GM19397 (cell line): ENCODE measurements around the gene PSMF1.
"Not testable (repeated sequence)": the region's sequence is repeated elsewhere in the genome, so short reads cannot be mapped to it uniquely, and the experiment has no call there.

Experiments
- ATAC-seq: cut with Tn5 transposase; IDR thresholded peaks from one replicate; pipeline ENCODE4 v1.9.1; 2021; ENCODE audit warnings: mild to moderate bottlenecking, moderate library complexity; ENCODE audit not compliant: unreplicated experiment

PSMF1 gene

DNA sequence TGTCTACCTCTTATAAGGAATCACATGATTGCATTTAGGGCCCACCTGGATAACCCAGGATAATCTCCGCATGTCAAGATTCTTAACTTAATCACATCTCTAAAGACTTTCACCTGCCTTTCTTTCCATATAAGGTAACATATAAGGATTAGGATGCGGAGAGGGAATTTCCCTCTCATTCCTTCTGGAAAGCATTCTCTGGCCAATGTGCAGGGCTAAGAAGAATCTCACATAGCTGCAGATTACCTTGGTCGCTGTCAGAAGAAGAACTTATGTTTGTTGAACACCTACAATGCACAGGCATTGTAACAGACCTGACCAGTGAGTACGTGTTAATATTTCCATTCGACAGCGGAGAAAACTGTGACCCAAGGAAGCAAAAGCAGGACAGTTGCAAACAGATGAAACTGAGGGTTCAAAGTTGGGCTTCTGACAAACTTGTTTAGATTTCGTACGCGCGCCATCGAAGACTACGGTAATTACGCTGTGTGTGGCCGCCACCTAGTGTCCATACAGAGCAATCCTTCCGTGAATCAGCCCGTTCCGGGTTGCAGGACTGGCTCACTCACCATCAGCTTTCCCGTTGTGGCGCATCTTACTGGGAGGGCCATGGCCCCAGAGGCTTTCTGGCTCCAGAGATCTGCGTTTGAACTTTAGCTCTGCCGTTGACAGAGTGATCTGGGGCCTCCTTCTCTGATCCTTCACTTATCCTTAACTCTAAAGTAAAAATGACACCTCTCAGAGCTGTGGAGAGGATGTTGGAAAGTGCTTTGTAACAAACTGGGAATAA lies 94.4 kb downstream of the PSMF1 start:
- no peak for ATAC-seq

DNA sequence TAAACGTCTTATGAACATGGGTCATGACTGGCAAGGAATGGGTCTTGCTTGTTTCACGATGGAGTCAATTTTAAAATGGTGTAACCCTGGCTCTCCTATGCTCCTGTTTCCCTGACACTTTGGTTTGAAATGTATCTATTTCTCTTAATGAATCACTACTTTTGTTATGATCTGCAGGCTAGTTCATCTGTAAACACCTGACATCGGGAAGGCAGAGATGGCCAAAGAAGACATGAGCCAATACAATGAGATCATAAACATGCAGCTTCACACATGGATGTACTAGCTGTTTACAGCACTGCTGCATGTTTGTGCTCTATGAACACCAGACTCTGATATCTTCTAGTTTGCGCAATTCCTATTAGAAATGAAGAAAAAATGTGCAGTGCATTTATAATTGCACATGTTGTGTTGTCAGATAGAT lies 96.4 kb downstream of the PSMF1 start:
- ATAC-seq = no peak

DNA sequence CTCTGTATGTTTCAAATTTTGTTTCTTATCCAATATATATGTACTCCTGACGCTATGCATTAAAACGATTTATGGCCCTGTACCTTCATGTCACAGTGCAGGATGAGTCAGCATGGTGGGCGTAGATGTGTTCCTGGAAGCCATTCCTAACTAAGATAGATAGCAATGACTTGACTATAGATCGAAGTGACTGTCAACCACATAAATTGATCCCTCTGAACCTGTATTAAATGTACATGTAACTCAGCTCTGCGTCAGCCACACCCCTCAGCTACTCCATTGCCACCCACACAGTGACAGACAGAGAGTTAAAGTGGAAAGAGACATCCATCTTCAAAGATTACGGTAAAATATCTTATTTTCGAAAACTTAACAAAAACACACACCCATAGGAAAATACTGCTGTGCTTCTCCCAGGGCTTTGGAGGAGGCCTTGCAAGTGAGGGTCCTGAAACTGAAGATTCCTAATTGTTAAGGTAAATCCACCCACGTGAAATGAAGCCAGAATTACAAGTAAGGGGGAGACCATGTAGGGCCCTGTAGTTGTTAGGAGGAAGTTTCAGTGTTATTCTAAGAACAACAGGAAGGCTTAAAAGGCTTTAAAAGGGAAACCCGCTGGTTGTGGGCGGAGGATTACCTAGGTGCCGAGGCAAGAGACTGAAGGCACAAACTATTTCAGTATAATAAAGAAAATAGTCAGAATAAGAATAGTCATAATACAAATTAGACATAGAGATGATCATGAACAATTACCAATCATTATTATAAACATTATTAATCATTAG lies 97.2 kb downstream of the PSMF1 start:
- ATAC-seq = no peak

DNA sequence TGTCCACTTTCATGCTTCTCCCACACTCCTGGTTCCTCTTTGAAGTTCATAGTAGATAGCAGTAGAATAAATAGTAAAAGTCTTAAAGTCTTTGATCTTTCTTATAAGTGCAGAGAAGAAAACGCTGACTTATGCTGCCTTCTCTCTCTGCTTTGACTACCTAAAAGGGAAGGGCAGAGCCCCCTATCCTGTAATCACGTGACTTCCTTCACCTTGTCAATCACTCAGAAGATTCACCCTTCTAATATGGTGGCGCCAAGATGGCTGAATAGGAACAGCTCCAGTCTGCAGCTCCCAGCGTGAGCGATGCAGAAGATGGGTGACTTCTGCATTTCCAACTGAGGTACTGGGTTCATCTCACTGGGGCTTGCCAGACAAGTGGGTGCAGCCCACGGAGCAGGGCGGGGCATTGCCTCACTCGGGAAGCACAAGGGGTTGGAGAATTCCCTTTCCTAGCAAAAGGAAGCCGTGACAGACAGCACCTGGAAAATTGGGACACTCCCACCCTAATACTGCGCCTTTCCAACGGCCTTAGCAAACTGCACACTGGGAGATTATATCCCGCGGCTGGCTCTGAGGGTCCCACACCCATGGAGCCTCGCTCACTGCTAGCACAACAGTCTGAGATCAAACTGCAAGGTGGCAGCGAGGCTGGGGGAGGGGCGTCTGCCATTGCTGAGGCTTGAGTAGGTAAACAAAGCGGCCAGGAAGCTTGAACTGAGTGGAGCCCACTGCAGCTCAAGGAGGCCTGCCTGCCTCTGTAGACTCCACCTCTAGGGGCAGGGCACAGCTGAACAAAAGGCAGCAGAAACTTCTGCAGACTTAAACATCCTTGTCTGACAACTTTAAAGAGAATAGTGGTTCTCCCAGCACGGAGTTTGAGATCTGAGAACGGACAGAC lies 98.4 kb downstream of the PSMF1 start:
- ATAC-seq = not testable (repeated sequence)
